ENCODE data around the gene PLCB1.

- TF ChIP-seq, protein P1, sequence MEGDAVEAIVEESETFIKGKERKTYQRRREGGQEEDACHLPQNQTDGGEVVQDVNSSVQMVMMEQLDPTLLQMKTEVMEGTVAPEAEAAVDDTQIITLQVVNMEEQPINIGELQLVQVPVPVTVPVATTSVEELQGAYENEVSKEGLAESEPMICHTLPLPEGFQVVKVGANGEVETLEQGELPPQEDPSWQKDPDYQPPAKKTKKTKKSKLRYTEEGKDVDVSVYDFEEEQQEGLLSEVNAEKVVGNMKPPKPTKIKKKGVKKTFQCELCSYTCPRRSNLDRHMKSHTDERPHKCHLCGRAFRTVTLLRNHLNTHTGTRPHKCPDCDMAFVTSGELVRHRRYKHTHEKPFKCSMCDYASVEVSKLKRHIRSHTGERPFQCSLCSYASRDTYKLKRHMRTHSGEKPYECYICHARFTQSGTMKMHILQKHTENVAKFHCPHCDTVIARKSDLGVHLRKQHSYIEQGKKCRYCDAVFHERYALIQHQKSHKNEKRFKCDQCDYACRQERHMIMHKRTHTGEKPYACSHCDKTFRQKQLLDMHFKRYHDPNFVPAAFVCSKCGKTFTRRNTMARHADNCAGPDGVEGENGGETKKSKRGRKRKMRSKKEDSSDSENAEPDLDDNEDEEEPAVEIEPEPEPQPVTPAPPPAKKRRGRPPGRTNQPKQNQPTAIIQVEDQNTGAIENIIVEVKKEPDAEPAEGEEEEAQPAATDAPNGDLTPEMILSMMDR (IDR thresholded peaks at IDR 0.05) = no peak
- no peak for TF ChIP-seq POLR2A (IDR thresholded peaks at IDR 0.05)
Observed at GRCh38 chr20:8480597-8480996, 348.5 kb downstream of the PLCB1 start.

Measured in uterus (tissue), 2 donors.